ENCODE data around the gene RBM11. TPM values are rescaled to one million over a fixed set of nuclear protein-coding genes. Genes with fewer than 3 reads are reported as not detected.

Gene RBM11
- total RNA-seq, 2 donors from 2014 or later: not detected

Other genes with a start within 250 kb of the RBM11 start
- not detected for gene LIPI, start 5.2 kb upstream of the RBM11 start, total RNA-seq
- gene HSPA13, start 167.0 kb downstream of the RBM11 start, total RNA-seq: 10 to 100 TPM; 23.5 to 63.2 TPM

Measured in natural killer cell treated with Interleukin-12 subunit alpha and Interleukin-12 subunit beta and Interleukin-15 and Interleukin-18, amount 100 ng/mL, for 72 hours (primary cell).